HepG2 (cell line): ENCODE results near the gene CST3. TPM values are rescaled to one million over a fixed set of nuclear protein-coding genes. Genes with fewer than 3 reads are reported as not detected.
A peak's percentile ranks its signal among the peaks of the same experiment; 100 is the strongest.

Source experiments
- ARNTL ChIP-seq: sonication (generic); formaldehyde crosslinking; IDR thresholded peaks from 2 replicates; pipeline ENCODE4 v1.4.0; 2020; ENCODE audit warnings: mild to moderate bottlenecking, missing genetic modification reagents
- GLI4 ChIP-seq: sonication (generic); formaldehyde crosslinking; IDR thresholded peaks from 2 replicates; pipeline ENCODE4 v1.5.1; 2020; ENCODE audit warnings: missing genetic modification reagents, mild to moderate bottlenecking, moderate library complexity, borderline replicate concordance
- HNRNPK ChIP-seq: fragments of 200-400 bp; formaldehyde crosslinking; IDR thresholded peaks from 2 replicates; pipeline ENCODE4 v1.6.1; 2018; ENCODE audit warnings: low read length, low read depth, moderate library complexity, mild to moderate bottlenecking; ENCODE audit not compliant: poor library complexity, severe bottlenecking
- JUND ChIP-seq: sonication (generic); formaldehyde crosslinking; IDR thresholded peaks from 2 replicates; pipeline ENCODE4 v1.8.0; 2022; ENCODE audit warnings: mild to moderate bottlenecking, missing genetic modification reagents
- MAFK ChIP-seq, 2 experiments: IDR thresholded peaks in 1 of 2; conservative IDR thresholded peaks in 1 of 2; 2 replicates each; pipeline ENCODE4 v1.6.1; 2011; ENCODE audit warnings: improper control_type of control experiment in 2 of 2, low read length in 2 of 2
- MEIS1 ChIP-seq: sonication (generic); formaldehyde crosslinking; IDR thresholded peaks from 2 replicates; pipeline ENCODE4 v1.9.0; 2021; ENCODE audit warnings: mild to moderate bottlenecking, missing genetic modification reagents, moderate library complexity, borderline replicate concordance
- MYC ChIP-seq: sonication (generic); formaldehyde crosslinking; IDR thresholded peaks from 2 replicates; pipeline ENCODE4 v1.9.0; 2021; ENCODE audit warnings: missing genetic modification reagents, borderline replicate concordance
- PHB2 ChIP-seq: fragments of 450-650 bp; IDR thresholded peaks from 2 replicates; pipeline ENCODE4 v1.6.1; 2018; ENCODE audit not compliant: partially characterized antibody
- POLR2AphosphoS2 ChIP-seq: IDR thresholded peaks from 2 replicates; pipeline ENCODE4 v1.6.1; 2011; ENCODE audit warnings: low read depth, low read length, improper control_type of control experiment
- PTBP1 ChIP-seq: fragments of 200-400 bp; formaldehyde crosslinking; IDR thresholded peaks from 2 replicates; pipeline ENCODE4 v1.6.1; 2018; ENCODE audit warnings: low read length, low read depth; ENCODE audit not compliant: poor library complexity, severe bottlenecking
- RBFOX2 ChIP-seq: fragments of 200-400 bp; formaldehyde crosslinking; IDR thresholded peaks from 2 replicates; pipeline ENCODE4 v1.6.1; 2017; ENCODE audit warnings: low read depth, mild to moderate bottlenecking, low read length
- SRF ChIP-seq: IDR thresholded peaks from 2 replicates; pipeline ENCODE4 v1.6.1; 2011; ENCODE audit warnings: mild to moderate bottlenecking, low read depth, low read length, moderate library complexity
- ZC3H4 ChIP-seq: sonication (generic); formaldehyde crosslinking; IDR thresholded peaks from 2 replicates; pipeline ENCODE4 v1.4.0; 2020; ENCODE audit warnings: missing genetic modification reagents, borderline replicate concordance
- ZKSCAN8 ChIP-seq: IDR thresholded peaks from 2 replicates; pipeline ENCODE4 v1.6.1; 2016; ENCODE audit warnings: borderline replicate concordance, missing genetic modification reagents, missing compliant biosample characterization
- ZNF605 ChIP-seq: sonication (generic); formaldehyde crosslinking; IDR thresholded peaks from 2 replicates; pipeline ENCODE4 v1.8.0; 2022; ENCODE audit warnings: mild to moderate bottlenecking, missing genetic modification reagents
- ZNF7 ChIP-seq: IDR thresholded peaks from 2 replicates; pipeline ENCODE4 v1.6.1; 2016; ENCODE audit warnings: missing biosample characterization, missing genetic modification reagents
- polyA plus RNA-seq, 8 experiments: library from polyadenylated mRNA; depleted of rRNA in 3 of 8; stranded (reverse) in 7 of 8; unstranded in 1 of 8; fragments of >200 nt; fragmentation: Illumina TruSeq in 4 of 8; extraction: Trizol in 4 of 8; gene quantifications; 2 replicates each; pipeline versions ENCODE4 v1.2.1 to v1.2.3, GENCODE V29; 2011 to 2016; ENCODE audit warnings: low read depth in 4 of 8, missing spikeins in 1 of 8, mixed read lengths in 1 of 8; ENCODE audit not compliant: insufficient read depth in 1 of 8
- total RNA-seq, 5 experiments: library from RNA; depleted of rRNA; stranded (reverse); fragments of >200 nt; fragmentation: Illumina TruSeq; extraction: Trizol; gene quantifications; 2 replicates each; pipeline ENCODE4 v1.2.3, GENCODE V29; 2016; ENCODE audit warnings: low read depth in 1 of 5
- TF ChIP-seq, protein P1 (sequence below): sonication (generic); formaldehyde crosslinking; IDR thresholded peaks from 2 replicates; pipeline ENCODE4 v1.4.0; 2020; ENCODE audit warnings: mild to moderate bottlenecking, missing genetic modification reagents
- TF ChIP-seq, protein P2 (sequence below): sonication (generic); formaldehyde crosslinking; IDR thresholded peaks from 2 replicates; pipeline ENCODE4 v1.5.0; 2020; ENCODE audit warnings: missing genetic modification reagents
- TF ChIP-seq, protein P3 (sequence below): sonication (generic); formaldehyde crosslinking; IDR thresholded peaks from 2 replicates; pipeline ENCODE4 v1.4.0; 2020; ENCODE audit warnings: missing genetic modification reagents, borderline replicate concordance
- TF ChIP-seq, protein P4 (sequence below): sonication (generic); formaldehyde crosslinking; IDR thresholded peaks from 2 replicates; pipeline ENCODE4 v1.4.0; 2020; ENCODE audit warnings: mild to moderate bottlenecking, missing genetic modification reagents

The CST3 gene
- total and polyA plus RNA-seq, 2 of the 13 experiments (the other 11 are each of a cell fraction or from before 2014, with no cell fraction given) = 690 to 1,005 TPM

DNA sequence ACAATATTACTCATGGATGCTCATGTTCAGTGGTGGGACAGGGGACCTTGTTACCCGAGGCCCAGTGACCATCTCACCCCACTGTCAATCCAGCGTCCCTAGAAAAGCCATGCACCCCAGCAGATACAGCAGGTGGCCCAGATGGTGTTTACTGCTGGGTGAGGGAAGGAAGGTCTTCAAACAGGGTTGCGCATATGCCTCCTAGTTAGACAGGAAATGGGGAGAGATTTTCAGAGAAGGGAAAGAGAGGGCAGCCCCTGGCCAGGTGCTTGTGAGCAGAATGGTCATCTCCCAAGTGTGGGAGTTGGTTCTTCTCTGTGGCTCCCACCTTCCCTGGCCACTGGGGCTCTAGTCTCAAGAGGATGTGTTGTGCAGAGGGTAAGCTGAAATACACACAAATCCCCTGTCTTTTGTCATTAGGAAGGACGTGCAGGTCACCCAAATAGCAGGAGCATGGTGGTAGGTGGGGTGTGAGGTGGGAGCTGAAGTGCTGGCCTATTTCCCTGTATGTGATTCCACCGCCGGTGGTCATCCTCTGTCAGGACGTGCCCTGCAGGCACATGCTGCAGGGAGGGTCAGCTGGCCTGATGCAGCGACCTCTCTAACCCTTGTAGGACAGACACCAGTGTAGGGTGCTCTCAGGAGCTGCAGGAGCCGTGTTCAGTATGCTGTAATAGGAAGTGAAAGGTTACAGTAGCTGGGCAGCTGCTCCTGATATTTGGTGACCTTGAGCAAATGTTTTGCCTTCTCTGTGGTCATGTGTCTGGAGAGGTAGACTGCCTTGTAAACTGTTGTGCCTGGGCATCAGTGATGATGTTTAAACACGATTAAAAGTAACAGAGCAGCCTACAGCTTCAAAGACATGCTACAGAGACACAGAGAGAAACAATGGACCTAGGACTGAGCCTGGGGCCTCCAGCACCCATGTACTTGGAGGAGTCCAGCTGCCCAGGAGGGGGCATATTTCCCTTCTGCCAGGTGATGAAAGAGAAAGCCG lies 3.2 kb upstream of the CST3 start (continued):
- TF ChIP-seq, protein P1, sequence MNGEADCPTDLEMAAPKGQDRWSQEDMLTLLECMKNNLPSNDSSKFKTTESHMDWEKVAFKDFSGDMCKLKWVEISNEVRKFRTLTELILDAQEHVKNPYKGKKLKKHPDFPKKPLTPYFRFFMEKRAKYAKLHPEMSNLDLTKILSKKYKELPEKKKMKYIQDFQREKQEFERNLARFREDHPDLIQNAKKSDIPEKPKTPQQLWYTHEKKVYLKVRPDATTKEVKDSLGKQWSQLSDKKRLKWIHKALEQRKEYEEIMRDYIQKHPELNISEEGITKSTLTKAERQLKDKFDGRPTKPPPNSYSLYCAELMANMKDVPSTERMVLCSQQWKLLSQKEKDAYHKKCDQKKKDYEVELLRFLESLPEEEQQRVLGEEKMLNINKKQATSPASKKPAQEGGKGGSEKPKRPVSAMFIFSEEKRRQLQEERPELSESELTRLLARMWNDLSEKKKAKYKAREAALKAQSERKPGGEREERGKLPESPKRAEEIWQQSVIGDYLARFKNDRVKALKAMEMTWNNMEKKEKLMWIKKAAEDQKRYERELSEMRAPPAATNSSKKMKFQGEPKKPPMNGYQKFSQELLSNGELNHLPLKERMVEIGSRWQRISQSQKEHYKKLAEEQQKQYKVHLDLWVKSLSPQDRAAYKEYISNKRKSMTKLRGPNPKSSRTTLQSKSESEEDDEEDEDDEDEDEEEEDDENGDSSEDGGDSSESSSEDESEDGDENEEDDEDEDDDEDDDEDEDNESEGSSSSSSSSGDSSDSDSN = peak; percentile 66
- no peak for TF ChIP-seq POLR2AphosphoS2
- TF ChIP-seq ZC3H4 = peak; percentile 57; the same call in 1 of the 2 replicates
- TF ChIP-seq, protein P2, sequence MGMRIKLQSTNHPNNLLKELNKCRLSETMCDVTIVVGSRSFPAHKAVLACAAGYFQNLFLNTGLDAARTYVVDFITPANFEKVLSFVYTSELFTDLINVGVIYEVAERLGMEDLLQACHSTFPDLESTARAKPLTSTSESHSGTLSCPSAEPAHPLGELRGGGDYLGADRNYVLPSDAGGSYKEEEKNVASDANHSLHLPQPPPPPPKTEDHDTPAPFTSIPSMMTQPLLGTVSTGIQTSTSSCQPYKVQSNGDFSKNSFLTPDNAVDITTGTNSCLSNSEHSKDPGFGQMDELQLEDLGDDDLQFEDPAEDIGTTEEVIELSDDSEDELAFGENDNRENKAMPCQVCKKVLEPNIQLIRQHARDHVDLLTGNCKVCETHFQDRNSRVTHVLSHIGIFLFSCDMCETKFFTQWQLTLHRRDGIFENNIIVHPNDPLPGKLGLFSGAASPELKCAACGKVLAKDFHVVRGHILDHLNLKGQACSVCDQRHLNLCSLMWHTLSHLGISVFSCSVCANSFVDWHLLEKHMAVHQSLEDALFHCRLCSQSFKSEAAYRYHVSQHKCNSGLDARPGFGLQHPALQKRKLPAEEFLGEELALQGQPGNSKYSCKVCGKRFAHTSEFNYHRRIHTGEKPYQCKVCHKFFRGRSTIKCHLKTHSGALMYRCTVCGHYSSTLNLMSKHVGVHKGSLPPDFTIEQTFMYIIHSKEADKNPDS (CRISPR knock-in tag) = no peak
- TF ChIP-seq HNRNPK = no peak
- no peak for TF ChIP-seq MEIS1 (CRISPR knock-in tag)
- TF ChIP-seq ZNF605 (CRISPR knock-in tag) = no peak; the same call in 1 of the 2 replicates
- no peak for TF ChIP-seq MAFK (conservative IDR thresholded peaks at IDR 0.05 in 1 of 2, IDR thresholded peaks at IDR 0.05 in 1 of 2; ENCODE audit: low read length in 2 of 2)
- TF ChIP-seq ZKSCAN8 (CRISPR knock-in tag) = peak; percentile 68; the same call in 1 of the 2 replicates
- no peak for TF ChIP-seq PHB2
- TF ChIP-seq, protein P3, sequence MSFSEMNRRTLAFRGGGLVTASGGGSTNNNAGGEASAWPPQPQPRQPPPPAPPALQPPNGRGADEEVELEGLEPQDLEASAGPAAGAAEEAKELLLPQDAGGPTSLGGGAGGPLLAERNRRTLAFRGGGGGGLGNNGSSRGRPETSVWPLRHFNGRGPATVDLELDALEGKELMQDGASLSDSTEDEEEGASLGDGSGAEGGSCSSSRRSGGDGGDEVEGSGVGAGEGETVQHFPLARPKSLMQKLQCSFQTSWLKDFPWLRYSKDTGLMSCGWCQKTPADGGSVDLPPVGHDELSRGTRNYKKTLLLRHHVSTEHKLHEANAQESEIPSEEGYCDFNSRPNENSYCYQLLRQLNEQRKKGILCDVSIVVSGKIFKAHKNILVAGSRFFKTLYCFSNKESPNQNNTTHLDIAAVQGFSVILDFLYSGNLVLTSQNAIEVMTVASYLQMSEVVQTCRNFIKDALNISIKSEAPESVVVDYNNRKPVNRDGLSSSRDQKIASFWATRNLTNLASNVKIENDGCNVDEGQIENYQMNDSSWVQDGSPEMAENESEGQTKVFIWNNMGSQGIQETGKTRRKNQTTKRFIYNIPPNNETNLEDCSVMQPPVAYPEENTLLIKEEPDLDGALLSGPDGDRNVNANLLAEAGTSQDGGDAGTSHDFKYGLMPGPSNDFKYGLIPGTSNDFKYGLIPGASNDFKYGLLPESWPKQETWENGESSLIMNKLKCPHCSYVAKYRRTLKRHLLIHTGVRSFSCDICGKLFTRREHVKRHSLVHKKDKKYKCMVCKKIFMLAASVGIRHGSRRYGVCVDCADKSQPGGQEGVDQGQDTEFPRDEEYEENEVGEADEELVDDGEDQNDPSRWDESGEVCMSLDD (CRISPR knock-in tag) = no peak; the same call in 1 of the 2 replicates
- peak; percentile 82 for TF ChIP-seq MYC (CRISPR knock-in tag)
- TF ChIP-seq PTBP1 = no peak
- TF ChIP-seq ZNF7 = no peak
- no peak for TF ChIP-seq SRF
- TF ChIP-seq, protein P4, sequence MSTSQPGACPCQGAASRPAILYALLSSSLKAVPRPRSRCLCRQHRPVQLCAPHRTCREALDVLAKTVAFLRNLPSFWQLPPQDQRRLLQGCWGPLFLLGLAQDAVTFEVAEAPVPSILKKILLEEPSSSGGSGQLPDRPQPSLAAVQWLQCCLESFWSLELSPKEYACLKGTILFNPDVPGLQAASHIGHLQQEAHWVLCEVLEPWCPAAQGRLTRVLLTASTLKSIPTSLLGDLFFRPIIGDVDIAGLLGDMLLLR (CRISPR knock-in tag) = no peak
- TF ChIP-seq RBFOX2 = no peak
- no peak for TF ChIP-seq JUND (CRISPR knock-in tag)
- peak; percentile 63; the same call in 1 of the 2 replicates for TF ChIP-seq ARNTL (CRISPR knock-in tag)
- TF ChIP-seq GLI4 (CRISPR knock-in tag) = no peak
